GM19025 (cell line): ENCODE results near the gene LILRA5.
"Not testable (repeated sequence)": the region's sequence is repeated elsewhere in the genome, so short reads cannot be mapped to it uniquely, and the experiment has no call there.

Experiments used
- ATAC-seq: cut with Tn5 transposase; IDR thresholded peaks from one replicate; pipeline ENCODE4 v1.9.1; 2021; ENCODE audit warnings: mild to moderate bottlenecking, low read depth, moderate library complexity; ENCODE audit not compliant: unreplicated experiment

Gene LILRA5

GRCh38 chr19:54312436-54313377 is at the start of gene LILRA5:
TSS of gene LILRA5 (minus strand) at chr19:54313166. CDS start at chr19:54313019, 147 bp downstream.
- no peak for ATAC-seq

- not testable (repeated sequence) for ATAC-seq
Observed at GRCh38 chr19:54361680-54362422, 48.9 kb upstream of the LILRA5 start.

GRCh38 chr19:54359149-54359820 is 46.3 kb upstream of the LILRA5 start:
- ATAC-seq, result not testable (repeated sequence)

GRCh38 chr19:54357381-54357780 is 44.4 kb upstream of the LILRA5 start:
- ATAC-seq, result no peak

GRCh38 chr19:54356444-54357056 is 43.6 kb upstream of the LILRA5 start:
- ATAC-seq, result no peak

GRCh38 chr19:54355675-54356074 is 42.7 kb upstream of the LILRA5 start:
- ATAC-seq, result no peak

GRCh38 chr19:54354761-54355160 is 41.8 kb upstream of the LILRA5 start:
- ATAC-seq, result no peak

- no peak for ATAC-seq
Observed at GRCh38 chr19:54352546-54352945, 39.6 kb upstream of the LILRA5 start.

GRCh38 chr19:54352041-54352440 is 39.1 kb upstream of the LILRA5 start:
- ATAC-seq, result no peak

- no peak for ATAC-seq
Observed at GRCh38 chr19:54351474-54351873, 38.5 kb upstream of the LILRA5 start.

GRCh38 chr19:54345938-54346386 is 33.0 kb upstream of the LILRA5 start:
- no peak for ATAC-seq

- no peak for ATAC-seq
Observed at GRCh38 chr19:54343868-54344267, 30.9 kb upstream of the LILRA5 start.

- ATAC-seq, result no peak
Observed at GRCh38 chr19:54341295-54341694, 28.3 kb upstream of the LILRA5 start.

GRCh38 chr19:54339646-54340358 is 26.8 kb upstream of the LILRA5 start:
- ATAC-seq, result no peak

- no peak for ATAC-seq
Observed at GRCh38 chr19:54338521-54338920, 25.6 kb upstream of the LILRA5 start.

- ATAC-seq, result no peak
Observed at GRCh38 chr19:54337858-54338230, 24.9 kb upstream of the LILRA5 start.

- no peak for ATAC-seq
Observed at GRCh38 chr19:54336893-54337857, 24.2 kb upstream of the LILRA5 start.

GRCh38 chr19:54335979-54336892 is 23.3 kb upstream of the LILRA5 start:
- ATAC-seq, result no peak
